K562 (cell line): ENCODE data around the gene HIVEP2.

Source experiments
- BMI1 ChIP-seq: fragments of 150-350 bp; IDR thresholded peaks from 2 replicates; pipeline ENCODE4 v1.6.1; 2014; ENCODE audit warnings: low read length
- EHMT2 ChIP-seq: fragments of 450-650 bp; IDR thresholded peaks from 2 replicates; pipeline ENCODE4 v1.6.1; 2018; ENCODE audit warnings: antibody characterized with exemption
- EP300 ChIP-seq: IDR thresholded peaks from 2 replicates; pipeline ENCODE4 v1.6.1; 2012; ENCODE audit warnings: low read length, improper control_type of control experiment
- ETV6 ChIP-seq, 3 experiments: fragments of 150-350 bp in 1 of 3; sonication (generic) in 1 of 3; formaldehyde crosslinking in 1 of 3; IDR thresholded peaks; 2 replicates each; pipeline versions ENCODE4 v1.6.1 to v1.8.0; 2014 to 2022; ENCODE audit warnings: borderline replicate concordance in 2 of 3, low read depth in 2 of 3, antibody characterized with exemption in 1 of 3, low read length in 1 of 3, mild to moderate bottlenecking in 1 of 3, missing genetic modification reagents in 1 of 3
- HIVEP1 ChIP-seq: fragments of 250-450 bp; sonication (Bioruptor Pico); IDR thresholded peaks from 2 replicates; pipeline ENCODE4 v1.4.0; 2020; ENCODE audit warnings: mild to moderate bottlenecking
- JUND ChIP-seq, 2 experiments: IDR thresholded peaks; 2 replicates in 1 of 2; 3 replicates in 1 of 2; pipeline ENCODE4 v1.6.1; 2011; ENCODE audit warnings: borderline replicate concordance in 2 of 2, low read depth in 2 of 2, low read length in 2 of 2, improper control_type of control experiment in 1 of 2, missing biosample characterization in 1 of 2, missing genetic modification characterization in 1 of 2, missing genetic modification reagents in 1 of 2
- RBM39 ChIP-seq: fragments of 200-400 bp; formaldehyde crosslinking; optimal IDR thresholded peaks from 2 replicates; pipeline ENCODE3; 2018; ENCODE audit warnings: low read depth, low read length
- SIN3A ChIP-seq, 2 experiments: fragments of 150-350 bp in 1 of 2; IDR thresholded peaks; 2 replicates each; pipeline ENCODE4 v1.6.1; 2011 to 2016; ENCODE audit warnings: borderline replicate concordance in 2 of 2, low read depth in 2 of 2, low read length in 2 of 2, mild to moderate bottlenecking in 2 of 2, moderate library complexity in 2 of 2; ENCODE audit not compliant: control insufficient read depth in 1 of 2
- ZFPM2 ChIP-seq: fragments of 250-450 bp; sonication (Bioruptor Pico); IDR thresholded peaks from 2 replicates; pipeline ENCODE4 v1.5.1; 2022; ENCODE audit warnings: mild to moderate bottlenecking
- ZNF274 ChIP-seq: IDR thresholded peaks from 2 replicates; pipeline ENCODE4 v1.6.1; 2011; ENCODE audit warnings: low read depth, mild to moderate bottlenecking, low read length, moderate library complexity, borderline replicate concordance
- ZNF717 ChIP-seq: fragments of 250-450 bp; sonication (Bioruptor Pico); IDR thresholded peaks from 2 replicates; pipeline ENCODE4 v1.5.0; 2021

- TF ChIP-seq EHMT2 (no peak), ZNF717 (no peak), JUND (IDR thresholded peaks at IDR 0.05; ENCODE audit: borderline replicate concordance, low read depth, low read length) (no peak), JUND (tag; IDR thresholded peaks at IDR 0.05; ENCODE audit: borderline replicate concordance, low read depth, low read length) (no peak), RBM39 (no peak), ZNF274 (no peak), HIVEP1 (CRISPR knock-in tag) (no peak), SIN3A (IDR thresholded peaks at IDR 0.05; ENCODE audit: borderline replicate concordance in 2 of 2, control insufficient read depth in 1 of 2, low read depth in 2 of 2, low read length in 2 of 2) (no peak), ETV6 (IDR thresholded peaks at IDR 0.05; ENCODE audit: borderline replicate concordance in 1 of 2, low read depth in 2 of 2, low read length in 1 of 2) (no peak), ETV6 (CRISPR knock-in tag; IDR thresholded peaks at IDR 0.05; ENCODE audit: borderline replicate concordance) (no peak), EP300 (no peak), ZFPM2 (CRISPR knock-in tag) (no peak), BMI1 (no peak)
Observed at GRCh38 chr6:142891454-142891853, 53.5 kb downstream of the HIVEP2 start.
